ENCODE measurements around the gene RBKS.
"Not testable (repeated sequence)": the region's sequence is repeated elsewhere in the genome, so short reads cannot be mapped to it uniquely, and the experiment has no call there.

Gene RBKS

GRCh38 chr2:27776097-27776496 lies 114.1 kb downstream of the RBKS start:
- Histone ChIP-seq H3K9me3 (replicated peaks in 1 of 11) (peaks cover 0 to 4% (median 0%) of the 10 kb centered on the region in 11 experiments; a peak in 1 of 22 replicates), H3K4me3 (no peak overlapping the region; a peak in 1 of 20 replicates), H3K27me3 (no peaks in the 10 kb centered on the region), H4K20me1 (peaks cover 0 to 12% (median 0%) of the 10 kb centered on the region in 11 experiments; a peak in 3 of 22 replicates), H3K27ac (no peak overlapping the region), H3K4me1 (peaks cover 23 to 74% (median 35%) of the 10 kb centered on the region in 10 experiments), H3K36me3 (peaks cover 35 to 74% (median 68%) of the 10 kb centered on the region in 11 experiments), H3K9ac (no peak overlapping the region), H3K4me2 (peak overlapping the region in 4 of 11 experiments; percentile 19 to 91 (median 62); a peak in 7 of 22 replicates)
- TF ChIP-seq Cebpa-rat (IDR thresholded peaks at IDR 0.05) = no peak

GRCh38 chr2:27773959-27774358 lies 116.2 kb downstream of the RBKS start:
- Histone ChIP-seq H3K9me3 (replicated peaks in 1 of 11) (peaks cover 0 to 7% (median 0%) of the 10 kb centered on the region in 11 experiments; a peak in 2 of 22 replicates), H3K4me1 (peaks cover 23 to 71% (median 37%) of the 10 kb centered on the region in 10 experiments), H3K9ac (peak overlapping the region in 10 of 11 experiments; percentile 24 to 90 (median 84); a peak in 18 of 22 replicates), H3K4me2 (peak overlapping the region; percentile 70 to 94 (median 85)), H3K27me3 (no peaks in the 10 kb centered on the region), H3K27ac (peak overlapping the region; percentile 1 to 91 (median 84); a peak in 16 of 22 replicates), H4K20me1 (peaks cover 0 to 9% (median 0%) of the 10 kb centered on the region in 11 experiments; a peak in 3 of 22 replicates), H3K36me3 (peaks cover 21 to 53% (median 48%) of the 10 kb centered on the region in 11 experiments; a peak in 21 of 22 replicates), H3K4me3 (peak overlapping the region in 9 of 10 experiments; percentile 72 to 87 (median 78); a peak in 17 of 20 replicates)
- TF ChIP-seq Cebpa-rat (IDR thresholded peaks at IDR 0.05) = no peak

- H3K27me3 ChIP-seq = no peaks in the 10 kb centered on the region
- H3K36me3 ChIP-seq = peaks cover 15 to 43% (median 37%) of the 10 kb centered on the region in 11 experiments; a peak in 20 of 22 replicates
- TF ChIP-seq Cebpa-rat (IDR thresholded peaks at IDR 0.05) = no peak
- H3K9me3 ChIP-seq (replicated peaks in 1 of 11) = peaks cover 0 to 7% (median 0%) of the 10 kb centered on the region in 11 experiments; a peak in 2 of 22 replicates
- peak overlapping the region; percentile 70 to 94 (median 85) for H3K4me2 ChIP-seq
- H3K4me1 ChIP-seq = peaks cover 23 to 63% (median 33%) of the 10 kb centered on the region in 10 experiments
- H3K27ac ChIP-seq = peak overlapping the region in 10 of 11 experiments; percentile 80 to 91 (median 86); a peak in 21 of 22 replicates
- H3K9ac ChIP-seq = peak overlapping the region; percentile 78 to 90 (median 84); a peak in 16 of 22 replicates
- no peaks in the 10 kb centered on the region for H4K20me1 ChIP-seq
- H3K4me3 ChIP-seq = peak overlapping the region; percentile 72 to 87 (median 80)
Observed at GRCh38 chr2:27772804-27773203, 117.4 kb downstream of the RBKS start.

- peaks cover 12 to 35% (median 28%) of the 10 kb centered on the region in 11 experiments; a peak in 20 of 22 replicates for H3K36me3 ChIP-seq
- no peaks in the 10 kb centered on the region for H3K27me3 ChIP-seq
- peaks cover 0 to 7% (median 0%) of the 10 kb centered on the region in 11 experiments; a peak in 2 of 22 replicates for H3K9me3 ChIP-seq (replicated peaks in 1 of 11)
- H4K20me1 ChIP-seq = no peaks in the 10 kb centered on the region
- H3K27ac ChIP-seq = peak within 1 kb of the TSS; percentile 75 to 91 (median 84)
- H3K4me2 ChIP-seq = peak within 1 kb of the TSS; percentile 70 to 94 (median 85)
- H3K4me1 ChIP-seq = peaks cover 23 to 55% (median 33%) of the 10 kb centered on the region in 10 experiments
- H3K4me3 ChIP-seq = peak within 1 kb of the TSS; percentile 72 to 87 (median 80)
- H3K9ac ChIP-seq = peak within 1 kb of the TSS; percentile 78 to 90 (median 84)
- no peak for TF ChIP-seq Cebpa-rat (IDR thresholded peaks at IDR 0.05)
Observed at GRCh38 chr2:27771548-27772335, 118.4 kb downstream of the RBKS start, which contains the start of gene MRPL33. Gene MRPL33 (plus strand): TSS chr2:27771719. CDS start chr2:27771778, 59 bp downstream.

- H3K4me2 ChIP-seq = peak overlapping the region; percentile 70 to 94 (median 85)
- H3K27me3 ChIP-seq = no peaks in the 10 kb centered on the region
- no peak for TF ChIP-seq Cebpa-rat (IDR thresholded peaks at IDR 0.05)
- peaks cover 23 to 50% (median 30%) of the 10 kb centered on the region in 10 experiments for H3K4me1 ChIP-seq
- H3K36me3 ChIP-seq = peaks cover 6 to 30% (median 22%) of the 10 kb centered on the region in 11 experiments; a peak in 20 of 22 replicates
- peak overlapping the region; percentile 75 to 91 (median 84); a peak in 21 of 22 replicates for H3K27ac ChIP-seq
- H4K20me1 ChIP-seq = no peaks in the 10 kb centered on the region
- H3K9ac ChIP-seq = peak overlapping the region; percentile 78 to 90 (median 84); a peak in 21 of 22 replicates
- H3K9me3 ChIP-seq (replicated peaks in 1 of 11) = peaks cover 0 to 7% (median 0%) of the 10 kb centered on the region in 11 experiments; a peak in 2 of 22 replicates
- H3K4me3 ChIP-seq = peak overlapping the region; percentile 72 to 87 (median 80)
Observed at GRCh38 chr2:27771202-27771547, 119.0 kb downstream of the RBKS start.

- peak overlapping the region in 2 of 11 experiments; percentile 10 to 14; a peak in 1 of 22 replicates for H3K4me2 ChIP-seq
- no peak for TF ChIP-seq Cebpa-rat (IDR thresholded peaks at IDR 0.05)
- H3K27me3 ChIP-seq = no peaks in the 10 kb centered on the region; a peak in 1 of 22 replicates
- no peaks in the 10 kb centered on the region for H4K20me1 ChIP-seq
- no peaks in the 10 kb centered on the region for H3K36me3 ChIP-seq
- no peak overlapping the region; a peak in 1 of 22 replicates for H3K27ac ChIP-seq
- peaks cover 0 to 6% (median 0%) of the 10 kb centered on the region in 11 experiments; a peak in 2 of 22 replicates for H3K9me3 ChIP-seq (replicated peaks in 1 of 11)
- H3K4me3 ChIP-seq = no peak overlapping the region
- no peak overlapping the region for H3K9ac ChIP-seq
- H3K4me1 ChIP-seq = peaks cover 0 to 42% (median 4%) of the 10 kb centered on the region in 10 experiments; a peak in 12 of 20 replicates
Observed at GRCh38 chr2:27766287-27766661, 123.9 kb downstream of the RBKS start.

- no peak overlapping the region; a peak in 1 of 22 replicates for H3K27ac ChIP-seq
- no peaks in the 10 kb centered on the region for H4K20me1 ChIP-seq
- H3K9me3 ChIP-seq (replicated peaks in 1 of 11) = peaks cover 0 to 3% (median 0%) of the 10 kb centered on the region in 11 experiments; a peak in 1 of 22 replicates
- no peak for TF ChIP-seq Cebpa-rat (IDR thresholded peaks at IDR 0.05)
- H3K36me3 ChIP-seq = no peaks in the 10 kb centered on the region
- H3K27me3 ChIP-seq = no peaks in the 10 kb centered on the region; a peak in 1 of 22 replicates
- peaks cover 0 to 43% (median under 1%) of the 10 kb centered on the region in 10 experiments; a peak in 9 of 20 replicates for H3K4me1 ChIP-seq
- no peak overlapping the region for H3K9ac ChIP-seq
- H3K4me2 ChIP-seq = peak overlapping the region in 3 of 11 experiments; percentile 4 to 14 (median 10); a peak in 2 of 22 replicates
- H3K4me3 ChIP-seq = no peak overlapping the region
Observed at GRCh38 chr2:27765621-27766286, 124.4 kb downstream of the RBKS start.

- not testable (repeated sequence) for H3K9ac ChIP-seq; H3K4me3 ChIP-seq; H4K20me1 ChIP-seq; H3K27me3 ChIP-seq; H3K36me3 ChIP-seq; H3K9me3 ChIP-seq (replicated peaks in 1 of 11)
- H3K27ac ChIP-seq = peak overlapping the region in 1 of 11 experiments; percentile 10; a peak in 1 of 22 replicates
- peaks cover 0 to 50% (median 4%) of the 10 kb centered on the region in 10 experiments; a peak in 9 of 20 replicates for H3K4me1 ChIP-seq
- peak overlapping the region in 4 of 11 experiments; percentile 43 to 60 (median 46); a peak in 7 of 22 replicates for H3K4me2 ChIP-seq
Observed at GRCh38 chr2:27764526-27764925, 125.7 kb downstream of the RBKS start.
